Fibroblast of pulmonary artery (primary cell): Measurements from ENCODE around the gene PHKG2.

ENCODE experiments used
- DNase-seq: peaks from one replicate; pipeline ENCODE4 v3.0.0-alpha.2; 2010; ENCODE audit warnings: low read depth
- H3K4me3 ChIP-seq: replicated peaks from 2 replicates; pipeline ENCODE4 v1.5.1; 2011; ENCODE audit warnings: low read depth, mild to moderate bottlenecking, control low read depth, low read length, moderate library complexity
- CTCF ChIP-seq: IDR thresholded peaks from 2 replicates; pipeline ENCODE4 v1.5.1; 2011; ENCODE audit warnings: mild to moderate bottlenecking, control low read depth, low read length, inconsistent platforms; ENCODE audit errors: missing control alignments

The PHKG2 gene

GRCh38 chr16:30721606-30722005 is 26.6 kb upstream of the PHKG2 start:
- no peak for DNase-seq
- no peak for TF ChIP-seq CTCF
- no peak overlapping the region for H3K4me3 ChIP-seq

- DNase-seq = no peak
- no peak overlapping the region for H3K4me3 ChIP-seq
- no peak for TF ChIP-seq CTCF
These were observed 25.8 kb upstream of the PHKG2 start for GRCh38 chr16:30722443-30722842.

GRCh38 chr16:30722916-30723315 is 25.3 kb upstream of the PHKG2 start:
- no peak overlapping the region for H3K4me3 ChIP-seq
- TF ChIP-seq CTCF = no peak
- DNase-seq = no peak

GRCh38 chr16:30723725-30724355 is 24.4 kb upstream of the PHKG2 start:
- no peak overlapping the region for H3K4me3 ChIP-seq
- DNase-seq = no peak
- no peak for TF ChIP-seq CTCF

DNA sequence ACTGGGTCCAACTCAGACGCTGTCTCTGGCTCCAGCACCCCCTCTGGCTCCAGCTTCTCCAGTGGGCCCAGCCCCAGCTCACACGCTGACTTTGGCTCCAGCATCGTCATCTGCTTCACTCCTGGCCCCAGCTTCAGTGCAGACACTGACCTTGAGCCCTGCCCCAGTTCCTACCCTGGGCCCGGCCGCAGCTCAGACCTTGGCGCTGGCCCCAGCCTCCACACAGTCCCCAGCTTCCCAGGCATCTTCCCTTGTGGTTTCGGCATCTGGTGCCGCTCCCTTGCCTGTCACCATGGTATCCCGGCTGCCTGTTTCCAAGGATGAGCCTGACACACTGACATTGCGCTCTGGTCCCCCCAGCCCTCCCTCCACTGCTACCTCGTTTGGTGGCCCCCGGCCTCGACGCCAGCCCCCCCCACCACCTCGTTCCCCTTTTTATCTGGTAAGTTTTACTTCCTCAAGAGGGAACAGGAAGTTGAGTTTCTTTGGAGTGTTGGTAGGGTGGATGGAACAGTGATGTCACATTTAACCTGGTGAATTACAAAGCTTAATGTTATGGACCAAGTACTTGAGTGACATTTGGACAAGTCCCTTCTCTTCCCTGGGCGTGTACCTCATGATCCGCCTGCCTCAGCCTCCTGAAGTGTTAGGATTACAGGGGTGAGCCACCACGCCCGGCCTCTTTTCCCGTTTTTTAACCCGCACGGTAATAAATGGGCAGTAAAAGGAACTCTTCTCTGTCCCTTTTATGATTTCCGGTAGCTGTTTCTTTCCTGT is 23.4 kb upstream of the PHKG2 start:
- no peak overlapping the region for H3K4me3 ChIP-seq
- TF ChIP-seq CTCF = no peak
- no peak for DNase-seq

- H3K4me3 ChIP-seq = no peak overlapping the region
- DNase-seq = no peak
- no peak for TF ChIP-seq CTCF
These were observed 22.8 kb upstream of the PHKG2 start for GRCh38 chr16:30725418-30725792.

GRCh38 chr16:30728321-30728720 is 19.9 kb upstream of the PHKG2 start:
- DNase-seq = no peak
- no peak for TF ChIP-seq CTCF
- H3K4me3 ChIP-seq = no peak overlapping the region
